WTC11 (cell line): Measurements from ENCODE around the gene IGFBPL1.

ENCODE experiments used
- CTCF ChIP-seq: fragments of 200-600 bp; IDR thresholded peaks from 2 replicates; pipeline ENCODE4 v1.8.0; 2022; ENCODE audit warnings: antibody characterized with exemption
- ELF4 ChIP-seq: sonication (generic); formaldehyde crosslinking; IDR thresholded peaks from 2 replicates; pipeline ENCODE4 v1.8.1; 2022; ENCODE audit warnings: low read depth, mild to moderate bottlenecking, moderate library complexity, missing genetic modification reagents
- TCF7 ChIP-seq: sonication (generic); formaldehyde crosslinking; IDR thresholded peaks from 2 replicates; pipeline ENCODE4 v1.8.0; 2022; ENCODE audit warnings: mild to moderate bottlenecking, low read depth, missing genetic modification reagents, moderate library complexity
- USF2 ChIP-seq: sonication (generic); formaldehyde crosslinking; IDR thresholded peaks from 2 replicates; pipeline ENCODE4 v1.8.1; 2023; ENCODE audit warnings: mild to moderate bottlenecking, missing genetic modification reagents, moderate library complexity

- TF ChIP-seq USF2 (CRISPR knock-in tag) (peak; percentile 15; the same call in 1 of the 2 replicates), CTCF (no peak), TCF7 (CRISPR knock-in tag) (no peak), ELF4 (CRISPR knock-in tag) (0 out of 2 replicates have a peak, but pooled peaks have one; percentile 47)
Measured at GRCh38 chr9:38423973-38424843, at the start of gene IGFBPL1.
